SK-N-SH (cell line): ENCODE results near the gene IRF9. TPM values are rescaled to one million over a fixed set of nuclear protein-coding genes. Genes with fewer than 3 reads are reported as not detected.

Experiments used
- CTCF ChIA-PET: fragments of 300-600, 350-600 bp; formaldehyde crosslinking; extraction: SDS; loops from one replicate; lab custom pipeline; 2021; lab: Yijun Ruan, JAX
- POLR2A ChIA-PET: fragments of 350-600 bp; sonication (Branson Sonifier 250); formaldehyde crosslinking; extraction: SDS; loops from one replicate; lab custom pipeline; 2020; ENCODE audit warnings: antibody characterized with exemption, inconsistent platforms; lab: Yijun Ruan, JAX
- DNase-seq: peaks from one replicate; pipeline ENCODE4 v3.0.0; 2012
- H2AFZ ChIP-seq: fragments of 200-600 bp; sonication (generic); 2 replicates; pipeline ENCODE4 v1.8.1; 2016; ENCODE audit warnings: antibody characterized with exemption, mild to moderate bottlenecking, low read depth
- H3F3A ChIP-seq: fragments of 200-600 bp; sonication (generic); replicated peaks from 2 replicates; pipeline ENCODE3; 2016; ENCODE audit warnings: antibody characterized with exemption, mild to moderate bottlenecking; ENCODE audit not compliant: insufficient read depth
- H3K27ac ChIP-seq, 2 experiments: fragments of 200-500 bp in 1 of 2; fragments of 200-600 bp in 1 of 2; sonication (Bioruptor generic) in 1 of 2; sonication (generic), shearing (Covaris generic) in 1 of 2; 2 replicates each; pipeline versions ENCODE4 v1.5.1 to v1.6.1; 2014 to 2016; ENCODE audit warnings: low read depth in 2 of 2, inconsistent platforms in 1 of 2, low read length in 1 of 2, mild to moderate bottlenecking in 1 of 2, mixed read lengths in 1 of 2
- H3K27me3 ChIP-seq: fragments of 200-600 bp; sonication (generic), shearing (Covaris generic); 2 replicates; pipeline ENCODE4 v1.6.1; 2016; ENCODE audit warnings: mixed run types; ENCODE audit not compliant: insufficient read depth
- H3K36me3 ChIP-seq, 2 experiments: fragments of 200-500 bp in 1 of 2; fragments of 200-600 bp in 1 of 2; sonication (Bioruptor generic) in 1 of 2; sonication (generic) in 1 of 2; replicated peaks in 1 of 2; 2 replicates each; pipeline versions ENCODE3 to v1.5.1; 2014 to 2016; ENCODE audit warnings: low read length in 1 of 2, mild to moderate bottlenecking in 1 of 2; ENCODE audit not compliant: insufficient read depth in 2 of 2, control insufficient read depth in 1 of 2
- H3K4me1 ChIP-seq, 2 experiments: fragments of 200-500 bp in 1 of 2; fragments of 200-600 bp in 1 of 2; sonication (Bioruptor generic) in 1 of 2; sonication (generic), shearing (Covaris generic) in 1 of 2; 2 replicates each; pipeline versions ENCODE4 v1.5.1 to v1.6.1; 2014 to 2016; ENCODE audit warnings: low read depth in 1 of 2, low read length in 1 of 2, mixed run types in 1 of 2; ENCODE audit not compliant: insufficient read depth in 2 of 2, control insufficient read depth in 1 of 2
- H3K4me2 ChIP-seq: fragments of 200-600 bp; sonication (generic), shearing (Covaris generic); 2 replicates; pipeline ENCODE4 v1.6.1; 2017; ENCODE audit warnings: mixed run types
- H3K4me3 ChIP-seq, 2 experiments: fragments of 200-500 bp in 1 of 2; fragments of 200-600 bp in 1 of 2; sonication (Bioruptor generic) in 1 of 2; sonication (generic), shearing (Covaris generic) in 1 of 2; 2 replicates each; pipeline versions ENCODE4 v1.5.1 to v1.8.1; 2014 to 2016; ENCODE audit warnings: low read depth in 2 of 2, inconsistent platforms in 1 of 2, low read length in 1 of 2, mild to moderate bottlenecking in 1 of 2, mixed read lengths in 1 of 2, moderate library complexity in 1 of 2
- H3K79me2 ChIP-seq: fragments of 200-600 bp; sonication (generic); 2 replicates; pipeline ENCODE4 v1.8.1; 2017; ENCODE audit warnings: mild to moderate bottlenecking; ENCODE audit not compliant: insufficient read depth
- H3K9ac ChIP-seq: fragments of 200-600 bp; sonication (generic); 2 replicates; pipeline ENCODE4 v1.6.1; 2017; ENCODE audit warnings: mixed run types
- H3K9me2 ChIP-seq: fragments of 200-600 bp; sonication (generic); 2 replicates; pipeline ENCODE4 v1.6.1; 2017; ENCODE audit warnings: mixed run types
- H3K9me3 ChIP-seq: fragments of 200-600 bp; sonication (generic); 2 replicates; pipeline ENCODE4 v1.6.1; 2017; ENCODE audit warnings: mixed run types, mild to moderate bottlenecking, moderate library complexity
- H4K20me1 ChIP-seq: fragments of 200-600 bp; sonication (generic); 2 replicates; pipeline ENCODE4 v1.6.1; 2017; ENCODE audit warnings: mild to moderate bottlenecking, mixed run types; ENCODE audit not compliant: insufficient read depth
- CTCF ChIP-seq: fragments of 200-600 bp; sonication (generic); IDR thresholded peaks from 2 replicates; pipeline ENCODE4 v1.6.1; 2017; ENCODE audit warnings: antibody characterized with exemption, mild to moderate bottlenecking, moderate library complexity
- ELF1 ChIP-seq: IDR thresholded peaks from 2 replicates; pipeline ENCODE4 v1.4.0; 2012
- MXI1 ChIP-seq: IDR thresholded peaks from 2 replicates; pipeline ENCODE4 v1.6.1; 2012; ENCODE audit warnings: mild to moderate bottlenecking, low read depth, low read length, improper control_type of control experiment
- NFIC ChIP-seq: IDR thresholded peaks from 2 replicates; pipeline ENCODE4 v1.4.0; 2012; ENCODE audit warnings: borderline replicate concordance
- REST ChIP-seq: IDR thresholded peaks from 2 replicates; pipeline ENCODE4 v1.6.1; 2012; ENCODE audit warnings: mild to moderate bottlenecking, low read depth, low read length, moderate library complexity
- SIN3A ChIP-seq: IDR thresholded peaks from 2 replicates; pipeline ENCODE4 v1.6.1; 2012; ENCODE audit warnings: low read depth, mild to moderate bottlenecking, low read length, moderate library complexity, borderline replicate concordance
- TAF1 ChIP-seq: IDR thresholded peaks from 2 replicates; pipeline ENCODE4 v1.6.1; 2012; ENCODE audit warnings: low read depth, mild to moderate bottlenecking, low read length, moderate library complexity, borderline replicate concordance
- USF1 ChIP-seq: IDR thresholded peaks from 2 replicates; pipeline ENCODE4 v1.4.0; 2012; ENCODE audit warnings: low read depth, borderline replicate concordance
- YY1 ChIP-seq: IDR thresholded peaks from 2 replicates; pipeline ENCODE4 v1.4.0; 2012; ENCODE audit warnings: low read depth, mild to moderate bottlenecking
- ZBTB33 ChIP-seq: IDR thresholded peaks from 2 replicates; pipeline ENCODE4 v1.4.0; 2012; ENCODE audit warnings: low read depth, borderline replicate concordance
- WGBS: methylation state at CpG from one replicate; pipeline ENCODE4 v1.1.6; 2017; ENCODE audit warnings: low lambda C conversion rate; 5-methylcytosine and 5-hydroxymethylcytosine counted together
- polyA plus RNA-seq, 3 experiments: library from polyadenylated mRNA; depleted of rRNA; stranded (reverse); fragments of >200 nt; gene quantifications; 2 replicates each; pipeline ENCODE4 v1.2.3, GENCODE V29; 2012

The IRF9 gene
- polyA plus RNA-seq, 1 of the 3 experiments (the other 2 are of a cell fraction), result 37.6 TPM

- TF ChIP-seq REST (no peak), USF1 (no peak)
Observed at GRCh38 chr14:24126939-24127338, 34.1 kb upstream of the IRF9 start (continued).

- H3K9me3 ChIP-seq, result no peaks in the 10 kb centered on the region
- no peaks in the 10 kb centered on the region for H3K27me3 ChIP-seq
- H3K9ac ChIP-seq, result no peak overlapping the region
- H3F3A ChIP-seq, result peaks cover 6% of the 10 kb centered on the region
- TF ChIP-seq ZBTB33 (no peak), YY1 (no peak), SIN3A (no peak), TAF1 (no peak), ELF1 (no peak), CTCF (no peak), NFIC (no peak), MXI1 (no peak)
- H3K4me1 ChIP-seq, result peaks cover 0 to 8% of the 10 kb centered on the region in 2 experiments; a peak in 1 of 4 replicates
- H3K36me3 ChIP-seq, result peaks cover 0 to 1% of the 10 kb centered on the region in 2 experiments
- POLR2A ChIA-PET, result interaction anchor here (2.6 kb wide), 1 partner anchor 8 kb away, joined by 12 read pairs; the partner anchor contains the start of gene PSME1
- no peaks in the 10 kb centered on the region for H3K79me2 ChIP-seq
- no peak overlapping the region for H3K27ac ChIP-seq
- H3K9me2 ChIP-seq, result no peaks in the 10 kb centered on the region
- no peak for DNase-seq
- no peak overlapping the region for H3K4me3 ChIP-seq
- H2AFZ ChIP-seq, result no peak overlapping the region
- WGBS, result 100% methylated on average over 2 of the region's 2 CpGs
- no peaks in the 10 kb centered on the region for H4K20me1 ChIP-seq
- no peak overlapping the region for H3K4me2 ChIP-seq
- CTCF ChIA-PET, result interaction anchor here (1.2 to 1.8 kb wide), 2 partner anchors 19 to 69 kb away, joined by 4 to 5 read pairs; no protein-coding TSS in a partner anchor
Observed at GRCh38 chr14:24127673-24128072, 33.4 kb upstream of the IRF9 start.
